GM18858 (cell line): ENCODE data around the gene PODNL1.

Source experiments
- ATAC-seq: cut with Tn5 transposase; IDR thresholded peaks from one replicate; pipeline ENCODE4 v1.9.1; 2021; ENCODE audit not compliant: unreplicated experiment

The PODNL1 gene

GRCh38 chr19:13958043-13958442, 19.8 kb upstream of the PODNL1 start:
- ATAC-seq, result no peak

- no peak for ATAC-seq
Observed at GRCh38 chr19:13957051-13957450, 18.8 kb upstream of the PODNL1 start.

GRCh38 chr19:13956365-13956744, 18.1 kb upstream of the PODNL1 start:
- no peak for ATAC-seq

GRCh38 chr19:13955662-13956364, 17.6 kb upstream of the PODNL1 start:
- no peak for ATAC-seq

- ATAC-seq, result no peak
Observed at GRCh38 chr19:13954185-13954584, 16.0 kb upstream of the PODNL1 start.

- ATAC-seq, result no peak
Observed at GRCh38 chr19:13952931-13953531, 14.8 kb upstream of the PODNL1 start.

- peak; percentile 96 for ATAC-seq
Observed at GRCh38 chr19:13952154-13952930, 14.1 kb upstream of the PODNL1 start, which contains the start of gene DCAF15. Gene DCAF15 (plus strand): TSS chr19:13952509. CDS start chr19:13952513, 4 bp downstream.

- no peak for ATAC-seq
Observed at GRCh38 chr19:13951799-13952153, 13.6 kb upstream of the PODNL1 start.

- no peak for ATAC-seq
Observed at GRCh38 chr19:13951043-13951442, 12.8 kb upstream of the PODNL1 start.

- ATAC-seq, result no peak
Observed at GRCh38 chr19:13946414-13946813, 8.2 kb upstream of the PODNL1 start.

- no peak for ATAC-seq
Observed at GRCh38 chr19:13942023-13942684, 3.9 kb upstream of the PODNL1 start.

GRCh38 chr19:13937479-13938300, 527 bp downstream of the PODNL1 start:
- ATAC-seq, result no peak

GRCh38 chr19:13935765-13936510, 2.3 kb downstream of the PODNL1 start:
- ATAC-seq, result no peak

- ATAC-seq, result no peak
Observed at GRCh38 chr19:13934785-13935109, 3.5 kb downstream of the PODNL1 start.

- ATAC-seq, result no peak
Observed at GRCh38 chr19:13932911-13933393, 5.3 kb downstream of the PODNL1 start.

- ATAC-seq, result no peak
Observed at GRCh38 chr19:13932149-13932637, 6.0 kb downstream of the PODNL1 start.

- no peak for ATAC-seq
Observed at GRCh38 chr19:13931391-13932148, 6.6 kb downstream of the PODNL1 start.

GRCh38 chr19:13930402-13930801, 7.8 kb downstream of the PODNL1 start:
- no peak for ATAC-seq

GRCh38 chr19:13929956-13930355, 8.3 kb downstream of the PODNL1 start:
- no peak for ATAC-seq
